HFFc6 (cell line): ENCODE measurements around the gene NTM. TPM values are rescaled to one million over a fixed set of nuclear protein-coding genes. Genes with fewer than 3 reads are reported as not detected.

Source experiments
- DNase-seq: peaks from one replicate; pipeline ENCODE4 v3.0.0-alpha.2; 2018
- H3K27ac Mint-ChIP-seq: 2 replicates; pipeline ENCODE4 v1.8.0; 2020; ENCODE audit warnings: mild to moderate bottlenecking, mixed read lengths
- H3K27me3 Mint-ChIP-seq: 2 replicates; pipeline ENCODE4 v1.8.0; 2021; ENCODE audit warnings: mild to moderate bottlenecking, moderate library complexity, mixed read lengths; ENCODE audit not compliant: insufficient read depth
- H3K36me3 Mint-ChIP-seq: 2 replicates; pipeline ENCODE4 v1.8.0; 2021; ENCODE audit warnings: low read depth, mixed read lengths
- H3K4me1 Mint-ChIP-seq: 2 replicates; pipeline ENCODE4 v1.8.0; 2020; ENCODE audit warnings: low read depth, mixed read lengths
- H3K4me3 Mint-ChIP-seq: 2 replicates; pipeline ENCODE4 v1.8.0; 2020; ENCODE audit warnings: mild to moderate bottlenecking, moderate library complexity, mixed read lengths
- H3K9me3 Mint-ChIP-seq: 2 replicates; pipeline ENCODE4 v1.8.0; 2020; ENCODE audit warnings: mild to moderate bottlenecking, mixed read lengths
- CTCF ChIP-seq: fragments of 200-600 bp; sonication (generic); IDR thresholded peaks from 2 replicates; pipeline ENCODE4 v1.5.0; 2021; ENCODE audit warnings: antibody characterized with exemption, mild to moderate bottlenecking
- total RNA-seq, 6 experiments: library from RNA; stranded (reverse); fragmentation: NEBNext Ultra II Directional; extraction: Animal tissue kit (Norgen Biotek cat#: 25700); gene quantifications; 2 replicates in 1 of 6; 3 replicates in 5 of 6; pipeline ENCODE4 v1.2.3, GENCODE V29; 2021

Gene NTM
- total RNA-seq, 6 experiments from 2014 or later = 18.3 to 23.6 (median 21.7) TPM

DNA sequence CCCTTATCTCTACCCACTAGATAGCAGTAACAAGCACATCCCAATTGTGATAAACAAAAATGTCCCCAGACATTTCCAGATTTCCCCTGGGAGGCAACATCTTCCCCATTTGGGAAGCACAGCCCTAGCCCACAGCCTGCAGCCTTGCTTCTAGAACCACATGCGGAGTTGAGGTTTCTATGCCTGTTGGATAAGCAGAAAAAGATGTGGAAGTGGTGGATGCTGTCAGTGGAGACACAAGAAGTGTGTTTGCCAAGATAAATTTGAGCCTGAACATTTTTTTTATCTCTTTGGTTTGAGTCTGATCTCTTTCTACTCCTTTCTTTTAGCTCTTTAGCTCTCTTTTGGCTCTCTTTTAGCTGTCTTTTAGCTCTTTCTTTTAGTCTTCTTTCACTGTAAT, 884.5 kb downstream of the NTM start:
- Mint-ChIP-seq H3K36me3 (peaks cover 9% of the 10 kb centered on the region), H3K4me3 (no peak overlapping the region), H3K27me3 (no peaks in the 10 kb centered on the region), H3K27ac (no peak overlapping the region), H3K4me1 (peaks cover 18% of the 10 kb centered on the region), H3K9me3 (no peaks in the 10 kb centered on the region)
- no peak for DNase-seq
- TF ChIP-seq CTCF = no peak

DNA sequence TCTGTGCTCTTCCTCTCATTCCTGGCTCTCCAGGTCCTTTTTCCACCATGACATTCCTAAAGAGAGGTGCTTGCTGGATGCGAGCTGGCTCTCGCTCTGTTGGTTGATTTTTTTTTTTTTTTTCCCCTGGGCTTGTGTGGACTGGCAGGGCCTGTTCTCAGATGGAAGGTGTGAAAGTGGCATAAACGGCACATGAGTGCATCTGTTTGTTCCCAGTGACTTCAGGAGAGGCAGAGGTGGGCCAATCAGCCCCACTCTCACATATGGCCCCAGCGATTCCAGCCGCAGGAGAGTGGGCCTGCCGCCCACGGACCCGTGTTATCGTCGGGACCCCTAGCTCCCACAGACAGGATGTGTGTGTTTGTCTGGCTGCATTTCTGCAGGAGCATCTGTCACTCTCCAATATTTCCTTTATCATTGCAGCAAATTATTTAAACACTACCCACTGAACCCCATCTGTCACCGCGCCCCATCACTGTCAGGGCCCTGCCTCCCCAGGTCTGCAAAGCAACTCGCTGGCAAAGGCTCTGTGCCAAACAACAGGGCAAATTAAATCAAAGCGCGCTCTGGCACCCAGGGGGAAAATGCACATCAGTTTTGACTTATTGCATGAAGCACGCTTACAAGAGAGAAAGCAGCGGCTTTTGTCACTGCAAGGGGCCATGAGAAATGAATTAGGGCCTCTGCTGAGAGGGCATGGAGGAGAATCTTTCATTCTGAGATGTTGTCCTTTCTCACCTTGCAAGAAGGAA, 886.3 kb downstream of the NTM start:
- no peaks in the 10 kb centered on the region for H3K36me3 Mint-ChIP-seq
- TF ChIP-seq CTCF = no peak
- peaks cover 18% of the 10 kb centered on the region for H3K4me1 Mint-ChIP-seq
- H3K4me3 Mint-ChIP-seq = no peak overlapping the region
- no peaks in the 10 kb centered on the region for H3K9me3 Mint-ChIP-seq
- H3K27me3 Mint-ChIP-seq = no peaks in the 10 kb centered on the region
- no peak overlapping the region for H3K27ac Mint-ChIP-seq
- no peak for DNase-seq

GRCh38 chr11:132257871-132258270, 887.5 kb downstream of the NTM start:
- TF ChIP-seq CTCF = no peak
- Mint-ChIP-seq H3K27me3 (peaks cover 4% of the 10 kb centered on the region; the same call in 1 of the 2 replicates), H3K4me1 (peaks cover 22% of the 10 kb centered on the region), H3K36me3 (no peaks in the 10 kb centered on the region), H3K4me3 (no peak overlapping the region), H3K27ac (no peak overlapping the region), H3K9me3 (no peaks in the 10 kb centered on the region)
- DNase-seq = no peak

DNA sequence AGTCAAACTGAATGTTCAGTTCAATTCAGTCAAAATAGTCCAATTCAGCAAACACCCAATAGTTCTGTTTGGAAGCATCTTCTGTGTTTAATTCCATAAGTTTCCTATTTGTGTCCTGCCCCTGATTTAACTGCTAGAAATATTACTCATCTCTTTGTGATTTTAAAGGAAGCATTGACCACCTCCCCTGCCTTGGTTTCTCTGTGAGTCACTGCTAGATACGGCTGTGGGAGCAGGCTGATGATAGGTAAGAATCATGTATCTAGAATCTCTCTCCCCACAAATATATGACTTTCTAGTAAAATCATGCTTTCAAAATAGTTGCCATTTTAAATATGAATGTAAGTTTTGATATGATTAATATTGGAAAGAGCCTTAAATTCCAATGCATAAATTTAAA, 888.5 kb downstream of the NTM start:
- H3K9me3 Mint-ChIP-seq = no peaks in the 10 kb centered on the region
- H3K27ac Mint-ChIP-seq = no peak overlapping the region
- no peaks in the 10 kb centered on the region for H3K36me3 Mint-ChIP-seq
- no peak overlapping the region for H3K4me3 Mint-ChIP-seq
- DNase-seq = peak; percentile 12
- H3K4me1 Mint-ChIP-seq = peaks cover 32% of the 10 kb centered on the region
- TF ChIP-seq CTCF = no peak
- peaks cover 4% of the 10 kb centered on the region; the same call in 1 of the 2 replicates for H3K27me3 Mint-ChIP-seq

DNA sequence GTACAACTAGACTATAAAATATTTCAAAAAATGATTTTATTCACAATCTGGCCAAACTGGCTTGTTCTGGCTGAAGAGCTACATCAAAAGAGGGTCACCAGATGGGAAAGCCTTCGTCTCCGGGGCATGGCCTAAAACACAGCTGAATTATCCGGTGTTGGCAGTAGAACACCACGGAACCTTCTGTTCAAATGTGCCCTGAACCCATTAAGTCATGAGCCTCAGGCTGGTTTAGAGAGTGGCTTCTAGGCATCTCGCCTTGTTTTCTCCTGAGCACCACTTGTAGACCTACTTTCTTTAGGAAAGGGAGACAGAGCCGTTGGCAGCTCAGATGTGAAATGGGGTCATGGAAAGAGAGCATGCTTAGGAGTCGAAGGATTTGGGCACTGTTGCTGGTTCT, 890.2 kb downstream of the NTM start:
- H3K27me3 Mint-ChIP-seq = peaks cover 4% of the 10 kb centered on the region; the same call in 1 of the 2 replicates
- H3K4me3 Mint-ChIP-seq = no peak overlapping the region
- TF ChIP-seq CTCF = no peak
- no peak for DNase-seq
- H3K4me1 Mint-ChIP-seq = peaks cover 33% of the 10 kb centered on the region
- H3K9me3 Mint-ChIP-seq = no peaks in the 10 kb centered on the region
- no peaks in the 10 kb centered on the region for H3K36me3 Mint-ChIP-seq
- no peak overlapping the region for H3K27ac Mint-ChIP-seq
